GM12865 (cell line): ENCODE data around the gene ENTPD8.

Experiments used
- DNase-seq: peaks from one replicate; pipeline ENCODE4 v3.0.0; 2010; ENCODE audit warnings: low read depth
- H3K4me3 ChIP-seq: 2 replicates; pipeline ENCODE4 v1.5.1; 2011; ENCODE audit warnings: mild to moderate bottlenecking, low read depth, low read length, control low read depth
- TF ChIP-seq, protein P1 (sequence below): IDR thresholded peaks from 2 replicates; pipeline ENCODE4 v1.5.1; 2011; ENCODE audit warnings: low read length, control low read depth, low read depth, inconsistent platforms; ENCODE audit not compliant: insufficient read depth; ENCODE audit errors: missing control alignments

The ENTPD8 gene

GRCh38 chr9:137430723-137431415 lies 10.3 kb downstream of the ENTPD8 start:
- no peak for DNase-seq
- TF ChIP-seq, protein P1, sequence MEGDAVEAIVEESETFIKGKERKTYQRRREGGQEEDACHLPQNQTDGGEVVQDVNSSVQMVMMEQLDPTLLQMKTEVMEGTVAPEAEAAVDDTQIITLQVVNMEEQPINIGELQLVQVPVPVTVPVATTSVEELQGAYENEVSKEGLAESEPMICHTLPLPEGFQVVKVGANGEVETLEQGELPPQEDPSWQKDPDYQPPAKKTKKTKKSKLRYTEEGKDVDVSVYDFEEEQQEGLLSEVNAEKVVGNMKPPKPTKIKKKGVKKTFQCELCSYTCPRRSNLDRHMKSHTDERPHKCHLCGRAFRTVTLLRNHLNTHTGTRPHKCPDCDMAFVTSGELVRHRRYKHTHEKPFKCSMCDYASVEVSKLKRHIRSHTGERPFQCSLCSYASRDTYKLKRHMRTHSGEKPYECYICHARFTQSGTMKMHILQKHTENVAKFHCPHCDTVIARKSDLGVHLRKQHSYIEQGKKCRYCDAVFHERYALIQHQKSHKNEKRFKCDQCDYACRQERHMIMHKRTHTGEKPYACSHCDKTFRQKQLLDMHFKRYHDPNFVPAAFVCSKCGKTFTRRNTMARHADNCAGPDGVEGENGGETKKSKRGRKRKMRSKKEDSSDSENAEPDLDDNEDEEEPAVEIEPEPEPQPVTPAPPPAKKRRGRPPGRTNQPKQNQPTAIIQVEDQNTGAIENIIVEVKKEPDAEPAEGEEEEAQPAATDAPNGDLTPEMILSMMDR = no peak
- no peak overlapping the region for H3K4me3 ChIP-seq

DNA sequence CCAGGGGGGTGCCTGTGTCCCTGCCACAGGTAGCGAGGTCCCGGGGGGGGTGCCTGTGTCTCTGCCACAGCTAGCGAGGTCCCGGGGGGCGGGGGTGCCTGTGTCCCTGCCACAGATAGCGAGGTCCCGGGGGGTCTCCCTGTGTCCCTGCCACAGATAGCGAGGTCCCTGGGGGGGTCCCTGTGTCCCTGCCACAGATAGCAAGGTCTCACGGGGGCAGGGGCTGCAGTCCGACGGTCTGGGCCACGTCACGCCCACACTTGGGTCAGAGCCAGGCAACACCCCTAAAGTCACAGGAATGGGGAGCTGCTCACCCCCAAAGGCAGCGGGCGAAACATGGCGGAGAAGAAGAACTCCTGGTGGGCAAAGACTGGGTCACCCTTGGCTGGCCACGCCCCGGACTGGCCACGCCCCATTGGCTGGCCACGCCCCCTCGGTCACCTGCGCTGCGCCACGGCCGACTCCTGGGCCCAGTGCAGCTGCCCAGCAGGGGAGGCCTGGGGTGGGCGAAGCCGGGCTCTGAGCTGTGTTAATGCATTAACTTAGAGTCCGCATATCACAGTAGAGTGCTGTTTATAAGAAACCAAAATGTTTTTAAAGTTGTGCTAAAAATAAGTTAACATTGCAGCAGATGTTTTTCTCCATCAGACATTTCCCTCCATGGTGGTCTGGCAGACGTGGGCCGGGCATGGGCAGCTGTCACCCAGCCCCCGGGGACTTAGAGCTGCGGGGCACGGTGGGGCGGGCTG lies 11.0 kb downstream of the ENTPD8 start:
- H3K4me3 ChIP-seq = no peak overlapping the region
- TF ChIP-seq, protein P1 = no peak
- peak; percentile 53 for DNase-seq

GRCh38 chr9:137429546-137429890 lies 11.6 kb downstream of the ENTPD8 start:
- TF ChIP-seq, protein P1 = no peak
- H3K4me3 ChIP-seq = no peak overlapping the region
- no peak for DNase-seq

GRCh38 chr9:137428841-137429545 lies 12.2 kb downstream of the ENTPD8 start:
- no peak overlapping the region for H3K4me3 ChIP-seq
- DNase-seq = no peak
- TF ChIP-seq, protein P1 = no peak

- TF ChIP-seq, protein P1 = no peak
- H3K4me3 ChIP-seq = no peak overlapping the region
- DNase-seq = no peak
Measured at GRCh38 chr9:137428311-137428630, 12.9 kb downstream of the ENTPD8 start.

DNA sequence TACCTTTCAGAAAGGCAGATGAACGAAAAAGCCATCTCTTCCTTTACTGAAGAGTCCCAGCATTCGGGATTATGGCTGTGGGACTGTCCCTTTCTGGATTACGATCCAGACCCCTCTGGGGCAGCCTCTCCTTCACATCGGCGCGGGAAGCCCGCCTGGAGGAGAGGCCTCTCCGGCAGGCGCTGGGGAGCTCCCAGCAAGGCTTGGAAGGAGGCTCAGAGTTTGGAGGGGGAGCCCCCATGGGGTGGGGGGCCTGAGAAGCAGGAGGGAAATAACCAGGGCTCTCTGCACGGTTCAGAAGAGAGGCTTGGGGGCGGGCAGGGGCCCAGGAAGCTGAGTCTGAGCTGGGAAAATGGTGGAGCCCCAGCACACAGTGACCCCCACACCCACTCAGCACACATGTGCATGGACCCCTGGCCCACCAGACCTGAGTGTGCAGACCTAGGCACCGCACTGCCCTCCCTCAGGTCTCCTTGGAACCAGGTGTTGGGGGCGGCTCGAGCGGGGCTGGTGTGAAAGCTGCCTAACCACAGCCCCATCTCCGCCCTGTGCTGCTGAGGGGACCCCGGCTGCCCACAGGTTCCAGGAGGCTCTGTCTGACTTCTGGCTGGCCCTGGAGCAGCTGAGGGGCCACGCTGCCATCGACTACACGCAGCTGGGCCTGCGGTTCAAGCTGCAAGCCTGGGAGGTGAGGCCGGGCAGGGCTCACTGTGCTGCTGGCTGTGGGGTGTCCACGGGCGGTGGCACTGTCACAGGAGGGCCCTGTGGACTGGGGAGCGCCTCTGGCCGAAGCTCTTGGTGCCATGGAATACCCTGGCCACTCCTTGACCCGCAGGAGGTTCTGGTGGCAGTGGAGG lies 13.5 kb downstream of the ENTPD8 start:
- TF ChIP-seq, protein P1 = no peak
- no peak overlapping the region for H3K4me3 ChIP-seq
- no peak for DNase-seq
